Ureter (tissue), 1 donor: ENCODE results near the gene TMEM92. TPM values are rescaled to one million over a fixed set of nuclear protein-coding genes. Genes with fewer than 3 reads are reported as not detected.

ENCODE experiments used
- DNase-seq: peaks from one replicate; pipeline ENCODE4 v3.0.0-alpha.2; 2020; ENCODE audit warnings: low spot score
- total RNA-seq: library from RNA; stranded (reverse); gene quantifications from one replicate; pipeline ENCODE4 v1.2.4, GENCODE V29; 2023
- donor health status: DM: yes; HTN: yes; CAD: no.

Gene TMEM92
- total RNA-seq, 1 donor from 2014 or later = 3.0 TPM

DNA sequence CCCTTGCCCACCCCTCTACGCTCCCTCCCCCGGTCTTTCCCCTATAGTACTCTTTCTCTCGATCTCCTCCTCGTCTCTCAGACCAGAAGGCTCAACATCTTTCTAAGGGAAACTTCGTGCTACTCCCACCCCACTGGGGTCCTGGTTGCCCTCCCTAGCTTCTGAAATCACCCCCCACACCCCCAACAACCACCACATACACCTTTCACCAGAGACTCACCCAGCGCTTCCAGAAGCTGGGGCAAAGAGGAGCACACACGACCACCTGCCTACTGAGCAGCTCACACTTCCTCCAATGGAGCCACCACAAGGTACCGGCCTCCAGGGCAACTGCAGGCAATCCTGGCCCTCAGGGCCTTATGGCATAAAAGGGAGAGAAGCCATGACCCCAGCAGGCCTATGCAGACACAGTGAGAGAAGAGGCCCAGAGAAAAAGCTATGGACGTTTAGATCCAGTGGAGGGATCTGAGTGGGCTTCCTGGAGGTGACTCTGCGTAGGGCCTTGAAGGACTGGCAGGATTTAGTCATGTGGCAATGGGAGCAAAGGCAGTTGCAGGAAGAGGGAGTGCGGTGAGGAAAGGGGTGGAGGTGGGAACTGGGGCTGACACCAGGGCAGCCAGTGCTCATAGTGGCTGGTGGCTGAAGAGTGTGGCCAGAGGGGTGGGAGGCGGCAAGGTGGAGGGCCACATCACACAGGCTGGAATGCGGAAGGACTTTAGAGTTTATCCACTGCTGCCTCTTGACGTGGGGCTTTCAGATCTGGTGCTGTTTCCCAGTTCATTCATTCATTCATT is 12.1 kb upstream of the TMEM92 start:
- no peak for DNase-seq

GRCh38 chr17:50263331-50264262 is 10.7 kb upstream of the TMEM92 start:
- DNase-seq = no peak

- no peak for DNase-seq
These were observed 9.8 kb upstream of the TMEM92 start for GRCh38 chr17:50264263-50265113.

- no peak for DNase-seq
These were observed 9.1 kb upstream of the TMEM92 start for GRCh38 chr17:50265212-50265611.

- DNase-seq = no peak
These were observed 8.5 kb upstream of the TMEM92 start for GRCh38 chr17:50265690-50266315.

DNA sequence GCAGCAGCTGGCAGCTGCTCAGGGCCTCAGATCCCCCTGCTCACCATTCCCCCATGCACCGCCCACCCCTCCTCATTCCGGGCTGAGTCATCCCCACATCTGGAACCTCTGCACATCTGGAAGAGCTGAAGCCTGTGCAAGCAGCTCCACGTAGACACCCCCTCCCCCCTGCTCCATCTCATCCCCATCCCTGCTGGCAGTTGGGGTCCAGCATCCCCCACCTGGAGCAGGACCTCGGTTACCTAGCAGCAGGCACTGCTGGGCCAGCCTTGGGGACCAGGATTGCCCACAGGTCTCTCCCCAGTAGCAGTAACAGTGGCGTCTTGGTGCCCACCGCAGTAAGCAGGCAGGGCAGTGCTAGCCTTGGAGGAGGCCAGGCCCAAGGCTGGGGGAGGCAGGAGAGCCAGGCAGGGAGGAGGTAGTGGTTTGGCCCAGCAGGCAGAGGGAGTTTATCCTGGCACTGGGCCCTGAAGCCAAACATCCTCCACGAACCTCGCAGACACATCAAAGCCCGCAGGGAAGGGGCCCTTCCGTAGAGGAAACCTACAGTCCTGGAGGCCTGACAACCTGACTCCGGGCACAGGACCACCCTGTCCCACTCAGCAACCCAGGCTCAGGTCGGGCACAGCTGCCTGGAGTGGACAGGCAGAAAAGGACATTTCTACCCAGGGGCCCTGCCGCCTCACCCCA is 7.7 kb upstream of the TMEM92 start:
- peak; percentile 83 for DNase-seq

GRCh38 chr17:50267074-50267841 is 7.0 kb upstream of the TMEM92 start:
- peak; percentile 42 for DNase-seq

GRCh38 chr17:50268026-50268425 is 6.2 kb upstream of the TMEM92 start:
- DNase-seq = peak; percentile 36

DNA sequence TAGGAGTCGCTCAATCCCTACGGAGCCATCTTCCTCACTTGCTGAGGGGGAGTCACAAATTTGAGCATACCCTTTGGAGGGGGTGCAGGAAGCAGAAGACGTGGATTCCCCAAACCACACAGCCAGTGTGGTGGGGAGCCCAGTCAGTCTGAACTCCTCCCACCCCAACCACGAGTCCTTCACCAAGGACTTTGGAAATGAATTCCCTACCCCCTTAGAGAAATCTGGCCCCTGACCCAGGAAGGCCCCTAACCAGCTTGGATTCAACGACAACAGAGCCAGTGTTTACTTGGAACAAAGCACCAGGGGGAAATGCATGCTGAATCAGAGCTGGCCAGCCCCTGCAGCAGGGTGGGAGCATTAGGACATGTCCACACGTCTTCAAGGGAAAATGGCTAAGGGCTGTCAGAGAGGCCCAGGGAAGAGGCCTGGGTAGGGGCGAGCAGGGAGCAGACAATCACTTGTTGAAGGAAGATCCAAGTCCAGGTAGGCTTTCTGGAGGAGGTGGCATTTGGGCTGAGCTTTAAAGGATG is 5.5 kb upstream of the TMEM92 start:
- DNase-seq = peak; percentile 37

- peak; percentile 73 for DNase-seq
These were observed 4.5 kb upstream of the TMEM92 start for GRCh38 chr17:50269477-50270434.

- peak; percentile 55 for DNase-seq
These were observed 3.6 kb upstream of the TMEM92 start for GRCh38 chr17:50270435-50271362.

- peak; percentile 30 for DNase-seq
These were observed 2.9 kb upstream of the TMEM92 start for GRCh38 chr17:50271363-50271750.

- peak; percentile 50 for DNase-seq
These were observed 2.0 kb upstream of the TMEM92 start for GRCh38 chr17:50272246-50272645.

GRCh38 chr17:50272711-50273653 is 1.3 kb upstream of the TMEM92 start:
- no peak for DNase-seq

DNA sequence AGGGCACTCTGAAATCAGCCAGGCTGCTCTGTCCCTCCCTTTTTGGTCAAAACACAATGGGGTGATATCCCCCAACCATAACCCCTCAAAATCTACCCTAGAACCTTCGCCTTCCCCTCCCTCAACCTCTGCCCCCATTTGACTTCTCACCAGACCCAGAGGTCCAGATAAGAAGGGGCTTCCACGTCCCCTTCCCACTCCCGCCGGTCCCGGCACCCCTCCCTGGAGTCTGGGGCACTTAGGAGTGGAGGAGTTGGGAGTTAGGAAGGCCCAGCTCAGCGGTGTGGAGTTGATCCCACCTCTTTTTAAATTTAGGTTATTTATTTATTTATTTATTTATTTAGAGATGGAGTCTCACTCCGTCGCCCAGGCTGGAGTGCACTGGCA is 619 bp upstream of the TMEM92 start:
- DNase-seq = no peak

DNA sequence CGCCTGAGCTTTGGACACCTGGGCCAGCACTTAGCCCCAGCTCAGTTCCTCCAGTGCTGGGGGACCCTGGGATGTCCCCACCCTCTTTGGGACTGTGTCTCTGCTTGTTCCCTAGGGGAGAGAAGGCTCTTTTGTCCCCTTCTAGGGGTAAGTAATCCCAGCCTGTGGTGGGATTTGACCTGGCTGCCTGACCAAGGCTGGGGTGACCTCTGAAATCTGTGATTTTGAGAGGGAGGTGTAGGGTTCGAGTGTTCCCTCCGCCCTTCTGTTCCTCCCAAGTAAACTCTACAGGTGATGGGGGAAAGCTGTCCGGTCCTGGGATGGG is 593 bp downstream of the TMEM92 start:
- DNase-seq = no peak
